OCI-LY1 (cell line): Measurements from ENCODE around the gene TMEM185B.

ENCODE experiments used
- EZH2 ChIP-seq: fragments of 200-600 bp; sonication (generic), shearing (Covaris generic); IDR thresholded peaks from 2 replicates; pipeline ENCODE4 v1.8.0; 2017; ENCODE audit warnings: borderline replicate concordance, mixed run types, mild to moderate bottlenecking, antibody characterized with exemption, low read length, moderate library complexity, mixed read lengths
- TF ChIP-seq, protein P1 (sequence below): fragments of 200-600 bp; sonication (generic), shearing (Covaris generic); IDR thresholded peaks from 2 replicates; pipeline ENCODE4 v1.5.1; 2017; ENCODE audit warnings: mild to moderate bottlenecking, antibody characterized with exemption, low read length, moderate library complexity, mixed read lengths

DNA sequence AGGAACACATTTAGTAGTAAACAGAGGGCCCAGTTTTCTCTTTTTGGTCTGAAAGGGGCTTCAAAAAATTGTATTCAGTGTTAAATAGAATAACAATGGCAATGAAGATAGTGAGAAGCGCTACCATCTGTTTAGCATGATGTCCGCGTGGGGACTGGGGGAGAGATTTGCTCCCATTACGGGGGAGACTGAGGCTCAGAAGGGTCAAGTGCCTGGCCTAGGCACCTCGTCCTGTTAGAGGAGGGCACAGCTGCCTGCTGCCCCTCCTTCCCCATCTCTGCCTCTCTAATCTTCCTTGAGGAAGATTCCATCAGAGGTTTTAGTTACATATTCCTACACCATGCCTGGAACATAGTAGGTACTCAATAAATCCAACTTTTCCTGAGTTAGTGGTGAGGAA is 10.1 kb upstream of the TMEM185B start:
- TF ChIP-seq, protein P1, sequence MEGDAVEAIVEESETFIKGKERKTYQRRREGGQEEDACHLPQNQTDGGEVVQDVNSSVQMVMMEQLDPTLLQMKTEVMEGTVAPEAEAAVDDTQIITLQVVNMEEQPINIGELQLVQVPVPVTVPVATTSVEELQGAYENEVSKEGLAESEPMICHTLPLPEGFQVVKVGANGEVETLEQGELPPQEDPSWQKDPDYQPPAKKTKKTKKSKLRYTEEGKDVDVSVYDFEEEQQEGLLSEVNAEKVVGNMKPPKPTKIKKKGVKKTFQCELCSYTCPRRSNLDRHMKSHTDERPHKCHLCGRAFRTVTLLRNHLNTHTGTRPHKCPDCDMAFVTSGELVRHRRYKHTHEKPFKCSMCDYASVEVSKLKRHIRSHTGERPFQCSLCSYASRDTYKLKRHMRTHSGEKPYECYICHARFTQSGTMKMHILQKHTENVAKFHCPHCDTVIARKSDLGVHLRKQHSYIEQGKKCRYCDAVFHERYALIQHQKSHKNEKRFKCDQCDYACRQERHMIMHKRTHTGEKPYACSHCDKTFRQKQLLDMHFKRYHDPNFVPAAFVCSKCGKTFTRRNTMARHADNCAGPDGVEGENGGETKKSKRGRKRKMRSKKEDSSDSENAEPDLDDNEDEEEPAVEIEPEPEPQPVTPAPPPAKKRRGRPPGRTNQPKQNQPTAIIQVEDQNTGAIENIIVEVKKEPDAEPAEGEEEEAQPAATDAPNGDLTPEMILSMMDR = no peak
- TF ChIP-seq EZH2 = no peak
